ENCODE results near the gene POT1. TPM values are rescaled to one million over a fixed set of nuclear protein-coding genes. Genes with fewer than 3 reads are reported as not detected.

The POT1 gene
- polyA plus RNA-seq, 1 donor (not counting 4 experiments of a cell fraction or from before 2014, with no cell fraction given), result 36.6 TPM

DNA sequence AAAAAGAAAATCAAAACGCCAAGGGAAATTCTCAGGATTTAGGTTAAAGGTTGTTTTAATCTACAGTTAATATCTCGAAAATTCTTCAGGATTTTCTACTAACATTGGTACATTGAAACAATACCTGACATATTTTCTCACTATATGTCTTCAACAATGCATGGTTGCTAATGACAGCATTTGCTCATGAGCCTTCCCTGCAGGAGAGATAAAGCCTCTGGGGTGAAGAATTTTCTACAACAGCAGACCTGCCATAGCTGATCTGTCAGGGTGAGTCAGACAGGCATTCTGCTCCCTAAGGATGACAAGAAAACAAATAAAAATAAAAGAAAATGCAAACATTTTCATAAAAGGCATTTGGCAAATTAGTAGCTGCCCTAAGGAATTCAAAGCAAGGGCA, 152.4 kb downstream of the POT1 start:
- H2AFZ ChIP-seq (ENCODE audit: control insufficient read depth, low read length), result no peak overlapping the region
- H3K4me2 ChIP-seq (ENCODE audit: control insufficient read depth, extremely low read depth, insufficient read depth, low read depth, low read length), result no peak overlapping the region
- no peaks in the 10 kb centered on the region for H3K9me3 ChIP-seq (ENCODE audit: control insufficient read depth, low read depth, low read length)
- H3K4me1 ChIP-seq (ENCODE audit: control insufficient read depth, extremely low read depth, insufficient read depth, low read length), result peaks cover 2% of the 10 kb centered on the region
- H3K4me3 ChIP-seq (ENCODE audit: control insufficient read depth in 2 of 3, extremely low read depth in 1 of 3, insufficient read depth in 2 of 3, low read depth in 1 of 3, low read length in 3 of 3), result no peak overlapping the region
- no peaks in the 10 kb centered on the region for H4K20me1 ChIP-seq (ENCODE audit: control insufficient read depth, extremely low read depth, insufficient read depth, low read length)
- TF ChIP-seq, protein P1, sequence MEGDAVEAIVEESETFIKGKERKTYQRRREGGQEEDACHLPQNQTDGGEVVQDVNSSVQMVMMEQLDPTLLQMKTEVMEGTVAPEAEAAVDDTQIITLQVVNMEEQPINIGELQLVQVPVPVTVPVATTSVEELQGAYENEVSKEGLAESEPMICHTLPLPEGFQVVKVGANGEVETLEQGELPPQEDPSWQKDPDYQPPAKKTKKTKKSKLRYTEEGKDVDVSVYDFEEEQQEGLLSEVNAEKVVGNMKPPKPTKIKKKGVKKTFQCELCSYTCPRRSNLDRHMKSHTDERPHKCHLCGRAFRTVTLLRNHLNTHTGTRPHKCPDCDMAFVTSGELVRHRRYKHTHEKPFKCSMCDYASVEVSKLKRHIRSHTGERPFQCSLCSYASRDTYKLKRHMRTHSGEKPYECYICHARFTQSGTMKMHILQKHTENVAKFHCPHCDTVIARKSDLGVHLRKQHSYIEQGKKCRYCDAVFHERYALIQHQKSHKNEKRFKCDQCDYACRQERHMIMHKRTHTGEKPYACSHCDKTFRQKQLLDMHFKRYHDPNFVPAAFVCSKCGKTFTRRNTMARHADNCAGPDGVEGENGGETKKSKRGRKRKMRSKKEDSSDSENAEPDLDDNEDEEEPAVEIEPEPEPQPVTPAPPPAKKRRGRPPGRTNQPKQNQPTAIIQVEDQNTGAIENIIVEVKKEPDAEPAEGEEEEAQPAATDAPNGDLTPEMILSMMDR (optimal IDR thresholded peaks at IDR 0.05 in 1 of 3, IDR thresholded peaks at IDR 0.05 in 1 of 3, conservative IDR thresholded peaks at IDR 0.05 in 1 of 3; ENCODE audit: extremely low read depth in 1 of 3, insufficient read depth in 2 of 3, low read length in 3 of 3), result no peak
- TF ChIP-seq EZH2 (IDR thresholded peaks at IDR 0.05; ENCODE audit: low read length), result no peak
- DNase-seq (ENCODE audit: low read depth, low spot score) (no peak), FAIRE-seq (no peak)
- peaks cover 2% of the 10 kb centered on the region for H3K9me1 ChIP-seq (ENCODE audit: control insufficient read depth, extremely low read depth, insufficient read depth, low read length)
- dilution Hi-C loops (cut with MboI; ENCODE audit: extremely low pct_ligation_motif_present, low sequenced_read_pairs), result no loop called here
- no peak overlapping the region for H3K27ac ChIP-seq (ENCODE audit: control insufficient read depth, insufficient read depth, low read length)
- H3K9ac ChIP-seq (ENCODE audit: control insufficient read depth, extremely low read depth, insufficient read depth, low read length), result no peak overlapping the region
- H3K36me3 ChIP-seq (ENCODE audit: control insufficient read depth in 2 of 2, extremely low read depth in 1 of 2, insufficient read depth in 2 of 2, low read length in 2 of 2), result no peaks in the 10 kb centered on the region
- no peaks in the 10 kb centered on the region for H3K27me3 ChIP-seq (ENCODE audit: control insufficient read depth, extremely low read depth, insufficient read depth, low read length)
- no peaks in the 10 kb centered on the region for H3K79me2 ChIP-seq (ENCODE audit: control insufficient read depth, insufficient read depth, low read length)

DNA sequence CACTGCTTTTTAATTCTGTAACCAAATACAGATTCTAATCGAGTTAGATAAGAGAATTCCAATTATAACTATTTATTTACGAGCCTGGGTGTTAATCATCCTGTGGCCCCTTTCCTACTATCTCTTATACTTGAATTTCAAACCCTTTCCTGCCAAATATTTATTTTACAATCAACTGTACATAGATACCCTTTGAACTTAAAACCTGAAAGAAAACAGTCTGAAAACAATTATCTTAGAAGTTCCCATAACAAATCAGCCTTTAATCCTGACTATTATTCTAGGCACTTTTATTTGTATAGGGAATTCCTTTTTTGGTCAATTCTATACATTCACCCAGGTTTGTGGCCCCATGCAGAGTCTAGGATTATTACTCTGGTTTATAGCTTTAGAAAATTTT, 153.5 kb downstream of the POT1 start:
- Histone ChIP-seq H3K27ac (ENCODE audit: control insufficient read depth, insufficient read depth, low read length) (no peak overlapping the region), H3K4me2 (ENCODE audit: control insufficient read depth, extremely low read depth, insufficient read depth, low read depth, low read length) (no peak overlapping the region), H3K4me3 (ENCODE audit: control insufficient read depth in 2 of 3, extremely low read depth in 1 of 3, insufficient read depth in 2 of 3, low read depth in 1 of 3, low read length in 3 of 3) (no peak overlapping the region), H3K36me3 (ENCODE audit: control insufficient read depth in 2 of 2, extremely low read depth in 1 of 2, insufficient read depth in 2 of 2, low read length in 2 of 2) (no peaks in the 10 kb centered on the region), H4K20me1 (ENCODE audit: control insufficient read depth, extremely low read depth, insufficient read depth, low read length) (no peaks in the 10 kb centered on the region), H3K9ac (ENCODE audit: control insufficient read depth, extremely low read depth, insufficient read depth, low read length) (no peak overlapping the region), H2AFZ (ENCODE audit: control insufficient read depth, low read length) (no peak overlapping the region), H3K9me1 (ENCODE audit: control insufficient read depth, extremely low read depth, insufficient read depth, low read length) (peaks cover 2% of the 10 kb centered on the region), H3K79me2 (ENCODE audit: control insufficient read depth, insufficient read depth, low read length) (no peaks in the 10 kb centered on the region), H3K9me3 (ENCODE audit: control insufficient read depth, low read depth, low read length) (no peaks in the 10 kb centered on the region), H3K27me3 (ENCODE audit: control insufficient read depth, extremely low read depth, insufficient read depth, low read length) (no peaks in the 10 kb centered on the region), H3K4me1 (ENCODE audit: control insufficient read depth, extremely low read depth, insufficient read depth, low read length) (peaks cover 2% of the 10 kb centered on the region)
- FAIRE-seq, result no peak
- no peak for TF ChIP-seq EZH2 (IDR thresholded peaks at IDR 0.05; ENCODE audit: low read length)
- TF ChIP-seq, protein P1 (optimal IDR thresholded peaks at IDR 0.05 in 1 of 3, IDR thresholded peaks at IDR 0.05 in 1 of 3, conservative IDR thresholded peaks at IDR 0.05 in 1 of 3; ENCODE audit: extremely low read depth in 1 of 3, insufficient read depth in 2 of 3, low read length in 3 of 3), result no peak
- dilution Hi-C loops (cut with MboI; ENCODE audit: extremely low pct_ligation_motif_present, low sequenced_read_pairs), result no loop called here
- DNase-seq (ENCODE audit: low read depth, low spot score), result no peak

Measured in keratinocyte (primary cell).